SK-N-SH treated with all-trans-retinoic acid at 6 μM for 48 hours (cell line): ENCODE results near the gene NDUFS3.

Experiments
- ATAC-seq: fragments of 200-7000 bp; cut with Tn5 transposase; 3 replicates; pipeline ENCODE4 v1.9.1; 2020; ENCODE audit warnings: mild to moderate bottlenecking, moderate library complexity
- ARNTL ChIP-seq: fragments of 450-650 bp; formaldehyde crosslinking; IDR thresholded peaks from 2 replicates; pipeline ENCODE4 v1.5.0; 2020; ENCODE audit warnings: low read depth, mild to moderate bottlenecking, moderate library complexity, borderline replicate concordance
- BACH2 ChIP-seq: fragments of 250-450 bp; sonication (Bioruptor Pico); IDR thresholded peaks from 2 replicates; pipeline ENCODE4 v1.9.0; 2021; ENCODE audit warnings: mild to moderate bottlenecking, borderline replicate concordance
- CSDC2 ChIP-seq: fragments of 250-450 bp; sonication (Bioruptor Pico); IDR thresholded peaks from 2 replicates; pipeline ENCODE4 v1.5.0; 2020; ENCODE audit warnings: mild to moderate bottlenecking, moderate library complexity
- ESRRG ChIP-seq: fragments of 250-450 bp; sonication (Bioruptor Pico); IDR thresholded peaks from 2 replicates; pipeline ENCODE4 v1.6.1; 2021; ENCODE audit warnings: mild to moderate bottlenecking
- GLIS3 ChIP-seq: fragments of 250-450 bp; sonication (Bioruptor Pico); IDR thresholded peaks from 2 replicates; pipeline ENCODE4 v1.5.0; 2020; ENCODE audit warnings: mild to moderate bottlenecking, moderate library complexity
- ISL1 ChIP-seq: fragments of 250-450 bp; sonication (Bioruptor Pico); IDR thresholded peaks from 2 replicates; pipeline ENCODE4 v2.1.2; 2022; ENCODE audit warnings: mild to moderate bottlenecking, moderate library complexity
- OSR1 ChIP-seq: fragments of 250-450 bp; sonication (Bioruptor Pico); IDR thresholded peaks from 2 replicates; pipeline ENCODE4 v1.8.0; 2022; ENCODE audit warnings: moderate library complexity, mild to moderate bottlenecking, inconsistent platforms
- PPARA ChIP-seq: fragments of 250-450 bp; sonication (Bioruptor Pico); IDR thresholded peaks from 2 replicates; pipeline ENCODE4 v1.5.0; 2020; ENCODE audit warnings: mild to moderate bottlenecking, borderline replicate concordance
- RARB ChIP-seq: fragments of 250-450 bp; sonication (Bioruptor Pico); IDR thresholded peaks from 2 replicates; pipeline ENCODE4 v1.8.0; 2021; ENCODE audit warnings: mild to moderate bottlenecking, moderate library complexity
- SNAI2 ChIP-seq: fragments of 250-450 bp; sonication (Bioruptor Pico); IDR thresholded peaks from 2 replicates; pipeline ENCODE4 v1.5.0; 2020; ENCODE audit warnings: mild to moderate bottlenecking, moderate library complexity
- TCF4 ChIP-seq: fragments of 250-450 bp; sonication (Bioruptor Pico); IDR thresholded peaks from 2 replicates; pipeline ENCODE4 v1.8.0; 2021; ENCODE audit warnings: mild to moderate bottlenecking, moderate library complexity, borderline replicate concordance
- TOX ChIP-seq: fragments of 250-450 bp; sonication (Bioruptor Pico); IDR thresholded peaks from 2 replicates; pipeline ENCODE4 v1.8.0; 2021; ENCODE audit warnings: mild to moderate bottlenecking, moderate library complexity, borderline replicate concordance
- ZC3H10 ChIP-seq: fragments of 250-450 bp; sonication (Bioruptor Pico); IDR thresholded peaks from 2 replicates; pipeline ENCODE4 v1.5.1; 2021; ENCODE audit warnings: mild to moderate bottlenecking, moderate library complexity
- ZFP3 ChIP-seq: fragments of 250-450 bp; sonication (Bioruptor Pico); IDR thresholded peaks from 2 replicates; pipeline ENCODE4 v1.5.0; 2020; ENCODE audit warnings: mild to moderate bottlenecking, moderate library complexity
- ZFP30 ChIP-seq: fragments of 450-650 bp; formaldehyde crosslinking; IDR thresholded peaks from 2 replicates; pipeline ENCODE4 v1.5.0; 2022; ENCODE audit warnings: mild to moderate bottlenecking, moderate library complexity
- ZNF565 ChIP-seq: fragments of 450-650 bp; formaldehyde crosslinking; conservative IDR thresholded peaks from 2 replicates; pipeline ENCODE4 v1.5.0; 2020; ENCODE audit warnings: low read depth, mild to moderate bottlenecking, moderate library complexity
- ZNF70 ChIP-seq: fragments of 450-650 bp; formaldehyde crosslinking; IDR thresholded peaks from 2 replicates; pipeline ENCODE4 v1.5.0; 2020; ENCODE audit warnings: mild to moderate bottlenecking, moderate library complexity
- ZNF8 ChIP-seq: fragments of 450-650 bp; formaldehyde crosslinking; IDR thresholded peaks from 2 replicates; pipeline ENCODE4 v1.5.0; 2020; ENCODE audit warnings: mild to moderate bottlenecking, moderate library complexity
- TF ChIP-seq, protein P1 (sequence below): fragments of 250-450 bp; sonication (Bioruptor Pico); IDR thresholded peaks from 2 replicates; pipeline ENCODE4 v1.5.0; 2020; ENCODE audit warnings: mild to moderate bottlenecking, moderate library complexity
- TF ChIP-seq, protein P2 (sequence below): fragments of 250-450 bp; sonication (Bioruptor Pico); IDR thresholded peaks from 2 replicates; pipeline ENCODE4 v1.5.1; 2020; ENCODE audit warnings: low read depth, mild to moderate bottlenecking, moderate library complexity
- TF ChIP-seq, protein P3 (sequence below): fragments of 250-450 bp; sonication (Bioruptor Pico); IDR thresholded peaks from 2 replicates; pipeline ENCODE4 v1.8.0; 2020; ENCODE audit warnings: mild to moderate bottlenecking, moderate library complexity, borderline replicate concordance
- TF ChIP-seq, protein P4 (sequence below): fragments of 250-450 bp; sonication (Bioruptor Pico); IDR thresholded peaks from 2 replicates; pipeline ENCODE4 v1.5.1; 2021; ENCODE audit warnings: mild to moderate bottlenecking, moderate library complexity
- TF ChIP-seq, protein P5 (sequence below): fragments of 250-450 bp; sonication (Bioruptor Pico); IDR thresholded peaks from 2 replicates; pipeline ENCODE4 v1.8.0; 2021; ENCODE audit warnings: low read depth, mild to moderate bottlenecking, moderate library complexity, borderline replicate concordance

The NDUFS3 gene

DNA sequence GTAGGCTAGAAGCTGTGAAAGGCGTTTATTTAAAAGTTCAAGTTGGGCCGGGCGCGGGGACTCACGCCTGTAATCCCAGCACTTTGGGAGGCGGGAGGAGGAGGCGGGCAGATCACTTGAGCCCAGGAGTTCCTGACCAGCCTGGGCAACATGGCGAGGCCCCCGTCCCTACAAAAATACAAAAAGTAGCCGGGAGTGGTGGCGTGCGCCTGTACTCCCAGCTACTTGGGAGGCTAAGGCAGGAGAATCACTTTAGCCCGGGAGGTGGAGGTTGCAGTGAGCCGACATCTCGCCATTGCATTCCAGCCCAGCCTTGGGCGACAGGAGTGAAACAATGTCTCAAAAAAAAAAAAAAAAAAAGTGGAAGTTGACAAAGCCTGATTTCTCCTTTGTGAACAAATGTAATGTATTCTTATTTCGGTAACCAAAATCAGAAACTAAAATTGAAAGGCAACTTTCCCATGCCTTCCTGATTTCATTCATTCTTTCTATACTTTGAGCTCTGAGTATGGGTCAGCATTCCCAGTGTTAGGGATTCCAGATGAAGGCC, 12.7 kb upstream of the NDUFS3 start:
- TF ChIP-seq ZNF8 (CRISPR knock-in tag) (no peak), ARNTL (CRISPR knock-in tag) (no peak), OSR1 (CRISPR knock-in tag) (no peak), ISL1 (no peak), RARB (CRISPR knock-in tag) (no peak), GLIS3 (CRISPR knock-in tag) (no peak), BACH2 (CRISPR knock-in tag) (no peak), ZFP30 (CRISPR knock-in tag) (no peak), ZC3H10 (CRISPR knock-in tag) (no peak), ESRRG (CRISPR knock-in tag) (no peak), PPARA (CRISPR knock-in tag) (no peak)
- TF ChIP-seq, protein P1, sequence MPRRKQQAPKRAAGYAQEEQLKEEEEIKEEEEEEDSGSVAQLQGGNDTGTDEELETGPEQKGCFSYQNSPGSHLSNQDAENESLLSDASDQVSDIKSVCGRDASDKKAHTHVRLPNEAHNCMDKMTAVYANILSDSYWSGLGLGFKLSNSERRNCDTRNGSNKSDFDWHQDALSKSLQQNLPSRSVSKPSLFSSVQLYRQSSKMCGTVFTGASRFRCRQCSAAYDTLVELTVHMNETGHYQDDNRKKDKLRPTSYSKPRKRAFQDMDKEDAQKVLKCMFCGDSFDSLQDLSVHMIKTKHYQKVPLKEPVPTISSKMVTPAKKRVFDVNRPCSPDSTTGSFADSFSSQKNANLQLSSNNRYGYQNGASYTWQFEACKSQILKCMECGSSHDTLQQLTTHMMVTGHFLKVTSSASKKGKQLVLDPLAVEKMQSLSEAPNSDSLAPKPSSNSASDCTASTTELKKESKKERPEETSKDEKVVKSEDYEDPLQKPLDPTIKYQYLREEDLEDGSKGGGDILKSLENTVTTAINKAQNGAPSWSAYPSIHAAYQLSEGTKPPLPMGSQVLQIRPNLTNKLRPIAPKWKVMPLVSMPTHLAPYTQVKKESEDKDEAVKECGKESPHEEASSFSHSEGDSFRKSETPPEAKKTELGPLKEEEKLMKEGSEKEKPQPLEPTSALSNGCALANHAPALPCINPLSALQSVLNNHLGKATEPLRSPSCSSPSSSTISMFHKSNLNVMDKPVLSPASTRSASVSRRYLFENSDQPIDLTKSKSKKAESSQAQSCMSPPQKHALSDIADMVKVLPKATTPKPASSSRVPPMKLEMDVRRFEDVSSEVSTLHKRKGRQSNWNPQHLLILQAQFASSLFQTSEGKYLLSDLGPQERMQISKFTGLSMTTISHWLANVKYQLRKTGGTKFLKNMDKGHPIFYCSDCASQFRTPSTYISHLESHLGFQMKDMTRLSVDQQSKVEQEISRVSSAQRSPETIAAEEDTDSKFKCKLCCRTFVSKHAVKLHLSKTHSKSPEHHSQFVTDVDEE = no peak
- TF ChIP-seq, protein P2, sequence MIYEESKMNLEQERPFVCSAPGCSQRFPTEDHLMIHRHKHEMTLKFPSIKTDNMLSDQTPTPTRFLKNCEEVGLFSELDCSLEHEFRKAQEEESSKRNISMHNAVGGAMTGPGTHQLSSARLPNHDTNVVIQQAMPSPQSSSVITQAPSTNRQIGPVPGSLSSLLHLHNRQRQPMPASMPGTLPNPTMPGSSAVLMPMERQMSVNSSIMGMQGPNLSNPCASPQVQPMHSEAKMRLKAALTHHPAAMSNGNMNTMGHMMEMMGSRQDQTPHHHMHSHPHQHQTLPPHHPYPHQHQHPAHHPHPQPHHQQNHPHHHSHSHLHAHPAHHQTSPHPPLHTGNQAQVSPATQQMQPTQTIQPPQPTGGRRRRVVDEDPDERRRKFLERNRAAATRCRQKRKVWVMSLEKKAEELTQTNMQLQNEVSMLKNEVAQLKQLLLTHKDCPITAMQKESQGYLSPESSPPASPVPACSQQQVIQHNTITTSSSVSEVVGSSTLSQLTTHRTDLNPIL (CRISPR knock-in tag) = no peak
- TF ChIP-seq, protein P3, sequence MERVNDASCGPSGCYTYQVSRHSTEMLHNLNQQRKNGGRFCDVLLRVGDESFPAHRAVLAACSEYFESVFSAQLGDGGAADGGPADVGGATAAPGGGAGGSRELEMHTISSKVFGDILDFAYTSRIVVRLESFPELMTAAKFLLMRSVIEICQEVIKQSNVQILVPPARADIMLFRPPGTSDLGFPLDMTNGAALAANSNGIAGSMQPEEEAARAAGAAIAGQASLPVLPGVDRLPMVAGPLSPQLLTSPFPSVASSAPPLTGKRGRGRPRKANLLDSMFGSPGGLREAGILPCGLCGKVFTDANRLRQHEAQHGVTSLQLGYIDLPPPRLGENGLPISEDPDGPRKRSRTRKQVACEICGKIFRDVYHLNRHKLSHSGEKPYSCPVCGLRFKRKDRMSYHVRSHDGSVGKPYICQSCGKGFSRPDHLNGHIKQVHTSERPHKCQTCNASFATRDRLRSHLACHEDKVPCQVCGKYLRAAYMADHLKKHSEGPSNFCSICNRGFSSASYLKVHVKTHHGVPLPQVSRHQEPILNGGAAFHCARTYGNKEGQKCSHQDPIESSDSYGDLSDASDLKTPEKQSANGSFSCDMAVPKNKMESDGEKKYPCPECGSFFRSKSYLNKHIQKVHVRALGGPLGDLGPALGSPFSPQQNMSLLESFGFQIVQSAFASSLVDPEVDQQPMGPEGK (CRISPR knock-in tag) = no peak
- TF ChIP-seq, protein P4, sequence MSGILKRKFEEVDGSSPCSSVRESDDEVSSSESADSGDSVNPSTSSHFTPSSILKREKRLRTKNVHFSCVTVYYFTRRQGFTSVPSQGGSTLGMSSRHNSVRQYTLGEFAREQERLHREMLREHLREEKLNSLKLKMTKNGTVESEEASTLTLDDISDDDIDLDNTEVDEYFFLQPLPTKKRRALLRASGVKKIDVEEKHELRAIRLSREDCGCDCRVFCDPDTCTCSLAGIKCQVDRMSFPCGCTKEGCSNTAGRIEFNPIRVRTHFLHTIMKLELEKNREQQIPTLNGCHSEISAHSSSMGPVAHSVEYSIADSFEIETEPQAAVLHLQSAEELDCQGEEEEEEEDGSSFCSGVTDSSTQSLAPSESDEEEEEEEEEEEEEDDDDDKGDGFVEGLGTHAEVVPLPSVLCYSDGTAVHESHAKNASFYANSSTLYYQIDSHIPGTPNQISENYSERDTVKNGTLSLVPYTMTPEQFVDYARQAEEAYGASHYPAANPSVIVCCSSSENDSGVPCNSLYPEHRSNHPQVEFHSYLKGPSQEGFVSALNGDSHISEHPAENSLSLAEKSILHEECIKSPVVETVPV (CRISPR knock-in tag) = no peak
- peak; percentile 26 for ATAC-seq

DNA sequence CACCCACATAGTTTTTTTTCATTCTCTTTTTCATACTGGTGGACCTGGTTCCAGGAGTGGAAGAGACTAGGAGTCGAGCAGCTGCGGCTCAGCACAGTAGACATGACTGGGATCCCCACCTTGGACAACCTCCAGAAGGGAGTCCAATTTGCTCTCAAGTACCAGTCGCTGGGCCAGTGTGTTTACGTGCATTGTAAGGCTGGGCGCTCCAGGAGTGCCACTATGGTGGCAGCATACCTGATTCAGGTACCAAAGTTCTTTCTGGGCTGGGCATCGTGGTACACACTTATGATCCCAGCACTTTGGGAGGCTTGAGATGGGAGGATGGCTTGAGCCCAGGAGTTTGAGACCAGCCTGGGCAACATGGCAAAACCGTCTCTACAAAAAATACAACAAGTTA, 9.2 kb upstream of the NDUFS3 start:
- no peak for ATAC-seq
- TF ChIP-seq, protein P1 = no peak
- TF ChIP-seq PPARA (CRISPR knock-in tag) = no peak
- no peak for TF ChIP-seq ZNF70 (CRISPR knock-in tag)

DNA sequence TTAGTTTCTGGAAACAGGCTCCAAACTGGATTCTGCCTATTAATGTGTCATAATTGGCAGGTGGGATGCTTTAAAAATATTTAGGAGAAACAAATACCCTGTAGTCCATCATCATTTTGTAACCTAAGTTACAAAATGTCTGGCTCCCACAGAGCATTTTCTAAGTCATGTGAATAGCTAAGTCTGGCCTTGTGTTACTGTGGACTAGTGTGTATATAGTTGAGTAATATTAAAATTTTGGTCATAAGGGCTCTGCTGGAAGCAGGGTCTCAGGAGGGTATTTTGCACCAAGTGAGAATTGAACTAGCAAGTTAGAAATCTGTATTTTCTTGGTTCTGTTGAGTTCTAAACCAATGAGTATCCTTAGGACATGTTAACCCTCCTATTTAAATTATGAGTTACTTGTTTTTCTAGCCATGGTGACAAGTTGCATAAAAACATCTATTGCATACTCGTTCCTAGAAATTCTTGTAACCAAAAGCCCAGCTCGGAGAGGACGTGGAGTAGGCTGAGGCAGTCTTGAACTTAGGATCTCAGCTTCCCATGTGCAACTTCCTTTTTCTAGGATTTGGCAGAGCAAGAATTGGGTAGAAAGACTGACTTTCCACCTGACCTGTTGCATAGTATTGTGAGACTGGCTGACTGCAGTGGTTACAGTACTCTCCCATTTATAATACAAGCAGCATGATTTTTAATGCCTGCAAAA, 8.1 kb upstream of the NDUFS3 start:
- no peak for ATAC-seq
- TF ChIP-seq, protein P5, sequence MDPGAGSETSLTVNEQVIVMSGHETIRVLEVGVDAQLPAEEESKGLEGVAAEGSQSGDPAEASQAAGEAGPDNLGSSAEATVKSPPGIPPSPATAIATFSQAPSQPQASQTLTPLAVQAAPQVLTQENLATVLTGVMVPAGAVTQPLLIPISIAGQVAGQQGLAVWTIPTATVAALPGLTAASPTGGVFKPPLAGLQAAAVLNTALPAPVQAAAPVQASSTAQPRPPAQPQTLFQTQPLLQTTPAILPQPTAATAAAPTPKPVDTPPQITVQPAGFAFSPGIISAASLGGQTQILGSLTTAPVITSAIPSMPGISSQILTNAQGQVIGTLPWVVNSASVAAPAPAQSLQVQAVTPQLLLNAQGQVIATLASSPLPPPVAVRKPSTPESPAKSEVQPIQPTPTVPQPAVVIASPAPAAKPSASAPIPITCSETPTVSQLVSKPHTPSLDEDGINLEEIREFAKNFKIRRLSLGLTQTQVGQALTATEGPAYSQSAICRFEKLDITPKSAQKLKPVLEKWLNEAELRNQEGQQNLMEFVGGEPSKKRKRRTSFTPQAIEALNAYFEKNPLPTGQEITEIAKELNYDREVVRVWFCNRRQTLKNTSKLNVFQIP = no peak
- TF ChIP-seq, protein P4 (CRISPR knock-in tag) = no peak
- TF ChIP-seq ZNF8 (CRISPR knock-in tag) = no peak
- TF ChIP-seq SNAI2 (CRISPR knock-in tag) = no peak
- no peak for TF ChIP-seq ZNF565 (CRISPR knock-in tag)
- TF ChIP-seq ZFP3 = no peak
- no peak for TF ChIP-seq TCF4 (CRISPR knock-in tag)
- TF ChIP-seq OSR1 (CRISPR knock-in tag) = no peak
- no peak for TF ChIP-seq ZFP30 (CRISPR knock-in tag)
- TF ChIP-seq CSDC2 = no peak
- TF ChIP-seq TOX (CRISPR knock-in tag) = no peak
